Caco-2 (cell line): Measurements from ENCODE around the gene UBE2U. TPM values are rescaled to one million over a fixed set of nuclear protein-coding genes. Genes with fewer than 3 reads are reported as not detected.

ENCODE experiments used
- BruUV-seq: library from RNA; stranded (reverse); fragments of 400-500 nt; replicated peaks from 2 replicates; lab custom pipeline; 2021; lab: Mats Ljungman, UMichigan
- CTCF ChIA-PET: fragments of 300-600 bp; sonication (Branson Sonifier 250); formaldehyde crosslinking; loops from one replicate; lab custom pipeline; 2022; ENCODE audit warnings: antibody characterized with exemption; lab: Charles Lee
- POLR2A ChIA-PET: fragments of 300-600 bp; sonication (Branson Sonifier 250); formaldehyde crosslinking; loops from one replicate; lab custom pipeline; 2022; ENCODE audit warnings: antibody characterized with exemption; lab: Charles Lee
- DNase-seq, 2 experiments: peaks; one replicate each; pipeline versions ENCODE4 v3.0.0 to v3.0.0-alpha.2; 2020 to 2022
- H3K27me3 ChIP-seq: replicated peaks from 2 replicates; pipeline ENCODE4 v1.6.0; 2011; ENCODE audit warnings: low read length; ENCODE audit not compliant: control insufficient read depth, insufficient read depth
- H3K36me3 ChIP-seq: 2 replicates; pipeline ENCODE4 v1.5.1; 2011; ENCODE audit warnings: low read length; ENCODE audit not compliant: control insufficient read depth, insufficient read depth
- H3K4me1 ChIP-seq: fragments of 250-450 bp; sonication (Bioruptor Pico); 2 replicates; pipeline ENCODE4 v1.5.1; 2020; ENCODE audit warnings: mild to moderate bottlenecking
- H3K4me3 ChIP-seq: 2 replicates; pipeline ENCODE4 v1.5.1; 2011; ENCODE audit warnings: low read depth, mild to moderate bottlenecking, control low read depth, low read length
- H3K9me3 ChIP-seq: fragments of 250-450 bp; sonication (Bioruptor Pico); 2 replicates; pipeline ENCODE4 v1.5.1; 2020; ENCODE audit warnings: mild to moderate bottlenecking, moderate library complexity
- H3K27ac Mint-ChIP-seq: one replicate; pipeline ENCODE4 v1.8.0; 2022; ENCODE audit warnings: mixed read lengths; ENCODE audit not compliant: unreplicated experiment
- H3K27me3 Mint-ChIP-seq: one replicate; pipeline ENCODE4 v1.8.0; 2022; ENCODE audit warnings: mixed read lengths; ENCODE audit not compliant: insufficient read depth, unreplicated experiment
- H3K36me3 Mint-ChIP-seq: one replicate; pipeline ENCODE4 v1.8.0; 2022; ENCODE audit warnings: mild to moderate bottlenecking, mixed read lengths; ENCODE audit not compliant: insufficient read depth, unreplicated experiment
- H3K4me1 Mint-ChIP-seq: one replicate; pipeline ENCODE4 v1.8.0; 2022; ENCODE audit warnings: low read depth, mixed read lengths; ENCODE audit not compliant: unreplicated experiment
- H3K4me3 Mint-ChIP-seq: one replicate; pipeline ENCODE4 v1.8.0; 2022; ENCODE audit warnings: mild to moderate bottlenecking, moderate library complexity, mixed read lengths; ENCODE audit not compliant: unreplicated experiment
- H3K9me3 Mint-ChIP-seq: one replicate; pipeline ENCODE4 v1.8.0; 2022; ENCODE audit warnings: mixed read lengths; ENCODE audit not compliant: unreplicated experiment
- CTCF ChIP-seq, 2 experiments: fragments of 200-600 bp in 1 of 2; IDR thresholded peaks; 1 replicate in 1 of 2; 2 replicates in 1 of 2; pipeline versions ENCODE4 v1.5.1 to v1.8.0; 2011 to 2022; ENCODE audit warnings: antibody characterized with exemption in 1 of 2, control low read depth in 1 of 2, inconsistent platforms in 1 of 2, low read depth in 1 of 2, low read length in 1 of 2, mild to moderate bottlenecking in 1 of 2, moderate library complexity in 1 of 2; ENCODE audit not compliant: insufficient read depth in 1 of 2, severe bottlenecking in 1 of 2, unreplicated experiment in 1 of 2
- intact Hi-C: fragments of 100-400 bp; cut with micrococcal nuclease; formaldehyde crosslinking; loops from one replicate; pipeline ENCODE4 v1.10.0; 2022; ENCODE audit not compliant: unreplicated experiment
- total RNA-seq: library from RNA; stranded (reverse); gene quantifications from 2 replicates; pipeline ENCODE4 v1.2.3, GENCODE V29; 2022

Gene UBE2U
- total RNA-seq, 1 experiment from 2014 or later, result not detected

DNA sequence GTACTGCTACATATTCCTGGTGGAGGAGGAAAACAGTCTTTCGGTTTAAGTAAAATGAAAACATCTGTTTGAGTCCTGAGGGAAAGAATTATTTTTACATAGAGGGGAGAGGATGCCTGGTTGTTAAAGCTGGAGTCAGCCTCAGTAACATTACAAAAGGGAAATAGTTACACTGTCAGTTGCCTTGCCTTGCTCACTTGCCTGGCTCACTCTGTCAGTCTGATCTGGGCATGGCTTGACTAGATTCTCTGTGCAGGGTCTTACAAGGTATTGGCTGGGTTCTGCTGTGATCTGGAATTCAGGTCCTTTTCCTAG is 8.4 kb upstream of the UBE2U start:
- ChIA-PET CTCF (no interaction called here), POLR2A (no interaction called here)
- DNase-seq, result no peak
- Histone ChIP-seq H3K36me3 (no peaks in the 10 kb centered on the region), H3K4me3 (no peak overlapping the region), H3K4me1 (no peaks in the 10 kb centered on the region), H3K9me3 (no peaks in the 10 kb centered on the region), H3K27me3 (no peaks in the 10 kb centered on the region)
- Mint-ChIP-seq H3K4me1 (no peaks in the 10 kb centered on the region), H3K9me3 (no peaks in the 10 kb centered on the region), H3K27ac (no peak overlapping the region), H3K27me3 (no peaks in the 10 kb centered on the region), H3K36me3 (no peaks in the 10 kb centered on the region), H3K4me3 (no peak overlapping the region)
- intact Hi-C loops, result no loop called here
- TF ChIP-seq CTCF (IDR thresholded peaks at IDR 0.05; ENCODE audit: insufficient read depth in 1 of 2, low read depth in 1 of 2, low read length in 1 of 2, severe bottlenecking in 1 of 2, unreplicated experiment in 1 of 2), result no peak
- BruUV-seq, result no TSS peak

DNA sequence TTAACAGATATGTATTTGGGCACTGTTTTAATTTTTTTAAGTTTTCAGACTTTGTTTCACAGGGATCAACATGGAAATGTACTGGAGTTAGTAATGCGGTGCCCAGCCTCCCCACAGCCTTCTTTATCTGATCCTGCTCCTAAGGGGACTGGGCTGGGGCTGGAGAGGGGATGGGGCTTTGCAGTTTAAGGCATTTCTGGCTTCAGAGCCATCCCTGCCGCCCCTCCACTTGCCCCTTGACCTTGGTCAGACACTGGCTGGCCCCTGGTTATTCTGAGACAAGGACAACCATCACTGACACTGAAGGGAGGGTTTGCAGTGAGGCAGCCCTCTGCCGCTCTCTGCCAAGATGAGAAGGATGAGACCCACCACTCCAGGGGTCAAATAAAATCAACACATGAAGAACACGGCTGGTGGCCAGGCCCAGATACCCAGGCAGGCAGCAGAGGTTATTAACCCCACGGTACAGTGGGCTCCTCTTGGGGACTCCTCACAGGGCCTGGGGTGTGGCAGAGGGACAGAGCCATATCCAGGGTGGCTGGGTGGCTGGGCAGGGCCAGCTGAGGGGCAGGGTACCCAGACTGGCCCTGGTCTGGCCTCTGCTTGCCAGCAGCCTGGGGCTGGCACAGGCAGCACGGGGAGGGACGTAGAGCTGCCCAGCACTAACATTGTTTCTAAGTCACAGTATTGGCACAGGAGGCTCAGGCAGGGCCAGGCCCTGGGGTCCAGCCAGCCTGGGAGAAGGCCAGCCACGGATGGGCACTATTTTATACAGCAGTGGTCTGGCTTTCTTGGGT is 7.2 kb upstream of the UBE2U start:
- H3K27me3 ChIP-seq, result no peaks in the 10 kb centered on the region
- no peaks in the 10 kb centered on the region for H3K9me3 Mint-ChIP-seq
- BruUV-seq, result no TSS peak
- intact Hi-C loops, result no loop called here
- no peaks in the 10 kb centered on the region for H3K9me3 ChIP-seq
- ChIA-PET POLR2A (no interaction called here), CTCF (no interaction called here)
- H3K27me3 Mint-ChIP-seq, result no peaks in the 10 kb centered on the region
- DNase-seq, result no peak
- no peaks in the 10 kb centered on the region for H3K36me3 Mint-ChIP-seq
- H3K36me3 ChIP-seq, result no peaks in the 10 kb centered on the region
- no peak overlapping the region for H3K27ac Mint-ChIP-seq
- no peak for TF ChIP-seq CTCF (IDR thresholded peaks at IDR 0.05; ENCODE audit: insufficient read depth in 1 of 2, low read depth in 1 of 2, low read length in 1 of 2, severe bottlenecking in 1 of 2, unreplicated experiment in 1 of 2)
- H3K4me1 ChIP-seq, result no peaks in the 10 kb centered on the region
- no peak overlapping the region for H3K4me3 Mint-ChIP-seq
- H3K4me1 Mint-ChIP-seq, result no peaks in the 10 kb centered on the region
- no peak overlapping the region for H3K4me3 ChIP-seq

DNA sequence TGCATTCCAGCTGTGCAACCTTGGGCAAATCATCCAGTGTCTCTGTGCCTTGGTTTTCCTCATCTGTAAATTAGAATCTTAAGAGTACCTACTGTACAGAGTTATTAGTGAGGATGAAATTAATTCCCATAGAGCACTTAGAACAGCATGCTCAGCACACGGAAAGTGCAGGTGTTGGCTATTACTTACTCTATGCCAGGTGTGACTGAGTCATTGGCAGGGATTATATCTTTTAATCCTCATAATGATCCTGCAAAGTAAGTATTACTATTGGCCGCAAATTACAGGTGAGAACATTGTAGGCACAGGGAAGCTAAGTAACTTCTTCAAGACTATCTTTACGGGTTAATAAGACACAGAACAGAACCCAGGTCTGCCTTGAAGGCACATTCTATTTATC is 6.3 kb upstream of the UBE2U start:
- Mint-ChIP-seq H3K27me3 (no peaks in the 10 kb centered on the region), H3K9me3 (peaks cover 1% of the 10 kb centered on the region), H3K4me1 (no peaks in the 10 kb centered on the region), H3K27ac (no peak overlapping the region), H3K36me3 (peaks cover under 1% of the 10 kb centered on the region), H3K4me3 (no peak overlapping the region)
- ChIA-PET CTCF (no interaction called here), POLR2A (no interaction called here)
- TF ChIP-seq CTCF (IDR thresholded peaks at IDR 0.05; ENCODE audit: insufficient read depth in 1 of 2, low read depth in 1 of 2, low read length in 1 of 2, severe bottlenecking in 1 of 2, unreplicated experiment in 1 of 2), result no peak
- no peaks in the 10 kb centered on the region for H3K9me3 ChIP-seq
- intact Hi-C loops, result no loop called here
- no peak for DNase-seq
- no peaks in the 10 kb centered on the region for H3K27me3 ChIP-seq
- no TSS peak for BruUV-seq
- H3K36me3 ChIP-seq, result no peaks in the 10 kb centered on the region
- no peak overlapping the region for H3K4me3 ChIP-seq
- H3K4me1 ChIP-seq, result no peaks in the 10 kb centered on the region
